Fibroblast of peridontal ligament (primary cell): ENCODE measurements around the gene BOD1L1.

ENCODE experiments used
- DNase-seq: peaks from one replicate; pipeline ENCODE4 v3.0.0-alpha.2; 2010; ENCODE audit errors: extremely low read depth

The BOD1L1 gene

GRCh38 chr4:13524504-13525243, 102.9 kb downstream of the BOD1L1 start:
- no peak for DNase-seq

DNA sequence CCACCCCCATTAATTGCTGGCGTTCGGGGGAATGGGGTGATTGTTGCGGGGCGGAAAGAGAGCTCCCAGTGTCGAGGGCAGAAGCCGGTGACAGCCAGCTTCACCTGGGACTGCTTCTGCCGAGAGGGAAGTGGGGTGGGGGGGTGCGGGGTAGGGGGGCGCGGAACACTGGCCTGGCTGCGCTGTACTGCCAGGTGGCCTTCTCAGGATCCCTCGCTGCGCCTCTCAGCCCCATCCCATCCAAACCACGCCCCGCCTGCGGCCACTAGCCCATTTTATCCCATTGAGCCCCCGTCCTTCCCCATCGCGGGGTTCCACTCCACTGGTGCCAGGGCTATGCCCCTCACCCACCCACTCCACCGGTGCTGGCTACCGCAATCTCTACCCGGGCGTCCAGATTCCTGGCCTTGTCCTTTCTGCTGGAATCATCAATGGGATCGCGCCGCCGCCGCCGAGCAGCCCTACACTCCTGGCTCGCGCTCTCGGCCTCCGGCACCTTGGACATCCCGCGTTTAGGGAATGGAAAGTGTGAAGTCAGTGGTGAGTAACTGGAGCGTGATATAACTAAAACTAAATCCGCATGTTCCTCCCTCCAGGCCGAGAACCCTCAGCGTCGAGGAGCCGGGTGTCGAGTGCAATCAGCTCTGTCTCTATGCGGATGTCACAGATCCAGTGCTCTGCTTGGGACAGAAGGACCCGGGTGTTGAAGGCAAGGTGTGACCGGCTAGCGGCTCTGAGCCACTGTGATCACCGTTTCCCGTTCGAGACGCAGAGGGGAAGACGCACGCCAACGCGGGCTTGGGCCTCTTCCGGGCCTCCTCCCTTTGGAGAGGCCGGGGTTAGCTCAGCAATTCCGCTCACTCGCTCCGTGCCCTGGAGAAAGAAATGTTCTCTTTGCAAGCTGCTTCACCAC, 103.7 kb downstream of the BOD1L1 start:
- no peak for DNase-seq

- DNase-seq: no peak
Observed at GRCh38 chr4:13523105-13523477, 104.4 kb downstream of the BOD1L1 start.

GRCh38 chr4:13522282-13523104, 105.0 kb downstream of the BOD1L1 start:
- DNase-seq: no peak

GRCh38 chr4:13521047-13521446, 106.5 kb downstream of the BOD1L1 start:
- no peak for DNase-seq
